Activated CD4-positive, alpha-beta T cell treated with anti-CD3 and anti-CD28 coated beads for 24 hours (primary cell): ENCODE data around the gene TLK1.

Experiments
- DNase-seq, 2 donors: peaks; one replicate each; pipeline ENCODE4 v3.0.0-alpha.2; 2020; ENCODE audit warnings: low read depth in 2 of 2

The TLK1 gene

GRCh38 chr2:170966648-170967396 lies 193.9 kb downstream of the TLK1 start:
- DNase-seq = no peak

- no peak for DNase-seq
These were observed 195.1 kb downstream of the TLK1 start for GRCh38 chr2:170965446-170966225.

GRCh38 chr2:170963386-170963785 lies 197.3 kb downstream of the TLK1 start:
- no peak for DNase-seq

GRCh38 chr2:170953941-170954340 lies 206.8 kb downstream of the TLK1 start:
- DNase-seq = no peak

GRCh38 chr2:170950221-170950761 lies 210.4 kb downstream of the TLK1 start:
- DNase-seq = no peak

- no peak for DNase-seq
These were observed 211.3 kb downstream of the TLK1 start for GRCh38 chr2:170949415-170949814.

- DNase-seq = no peak
These were observed 216.1 kb downstream of the TLK1 start for GRCh38 chr2:170944545-170944944.

- DNase-seq = no peak
These were observed 217.1 kb downstream of the TLK1 start for GRCh38 chr2:170943596-170943995.

GRCh38 chr2:170943041-170943440 lies 217.7 kb downstream of the TLK1 start:
- no peak for DNase-seq

- DNase-seq = no peak
These were observed 218.1 kb downstream of the TLK1 start for GRCh38 chr2:170942615-170943014.
